IPS-20b (cell line): ENCODE measurements around the gene C3orf62.

ENCODE experiments used
- H3K27ac ChIP-seq: one replicate; pipeline ENCODE4 v1.5.1; 2013; ENCODE audit warnings: low read length
- H3K27me3 ChIP-seq: 2 replicates; pipeline ENCODE4 v1.6.1; 2013; ENCODE audit warnings: mild to moderate bottlenecking, low read length, inconsistent platforms; ENCODE audit not compliant: insufficient read depth
- H3K36me3 ChIP-seq: 2 replicates; pipeline ENCODE4 v1.6.1; 2013; ENCODE audit warnings: low read depth, mild to moderate bottlenecking, inconsistent platforms, low read length, moderate library complexity; ENCODE audit not compliant: insufficient read depth
- H3K4me1 ChIP-seq: 2 replicates; pipeline ENCODE4 v1.6.1; 2013; ENCODE audit warnings: mild to moderate bottlenecking, control low read depth, inconsistent platforms, low read length, moderate library complexity; ENCODE audit not compliant: insufficient read depth
- H3K4me3 ChIP-seq: 2 replicates; pipeline ENCODE4 v1.5.1; 2013; ENCODE audit warnings: mild to moderate bottlenecking, low read length, inconsistent platforms
- H3K9ac ChIP-seq: 2 replicates; pipeline ENCODE4 v1.6.1; 2013; ENCODE audit warnings: low read depth, mild to moderate bottlenecking, inconsistent platforms, low read length, moderate library complexity
- H3K9me3 ChIP-seq: 2 replicates; pipeline ENCODE4 v1.6.1; 2013; ENCODE audit warnings: mild to moderate bottlenecking, low read depth, low read length, inconsistent platforms; ENCODE audit not compliant: insufficient read depth

Gene C3orf62

DNA sequence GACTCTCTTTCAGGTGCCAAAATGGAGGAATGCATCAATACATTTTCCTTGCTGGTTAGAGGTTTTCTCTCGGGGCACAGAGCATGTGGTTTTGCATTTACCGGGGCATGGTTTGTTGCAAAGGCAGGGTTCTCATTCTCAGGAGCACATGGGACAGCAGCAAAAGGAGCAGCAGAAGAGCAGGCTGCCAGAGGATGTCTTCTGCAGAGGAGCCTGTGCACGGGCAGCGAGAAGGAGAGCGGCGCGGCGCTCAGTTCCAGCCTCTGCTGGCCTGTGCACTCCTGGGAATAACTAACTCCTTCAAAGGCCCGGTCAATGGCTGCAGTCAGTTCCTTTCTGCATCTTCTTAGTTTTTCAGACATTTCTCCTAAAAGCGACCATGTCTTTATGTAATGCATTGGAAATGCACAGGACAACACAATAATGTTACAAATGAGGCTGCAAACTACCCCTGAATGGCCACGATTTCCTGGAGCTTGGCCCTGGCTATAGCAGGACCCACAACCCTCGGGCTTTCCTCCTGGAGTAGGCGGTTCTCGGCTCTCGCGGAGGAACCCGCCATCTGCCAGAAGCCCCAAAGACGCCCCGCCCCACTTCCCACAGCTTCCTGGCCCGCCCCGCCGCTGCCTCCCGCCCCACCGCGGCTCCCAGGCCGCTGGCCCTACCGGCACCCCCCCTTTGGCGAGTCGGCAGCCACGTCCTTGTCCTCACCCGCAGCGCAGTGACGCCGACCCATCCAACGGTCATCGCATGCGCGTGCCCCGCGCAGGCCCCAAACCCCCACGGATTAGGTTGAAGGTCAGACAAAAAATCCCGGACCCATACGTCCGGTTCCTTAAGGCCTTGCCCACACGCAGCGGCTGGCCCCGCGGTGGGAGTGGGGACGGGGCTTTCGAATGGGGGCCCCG, at the start of gene C3orf62:
TSS of gene C3orf62 (minus strand) at position 758 of the 908 bp plus-strand sequence. CDS start at position 398, 360 bp downstream.
- H3K27ac ChIP-seq = no peak within 1 kb of the TSS
- peaks cover 32% of the 10 kb centered on the region for H3K36me3 ChIP-seq
- no peaks in the 10 kb centered on the region for H3K9me3 ChIP-seq
- H3K4me1 ChIP-seq = no peaks in the 10 kb centered on the region
- peak within 1 kb of the TSS; percentile 10; the same call in 1 of the 2 replicates for H3K9ac ChIP-seq
- peak within 1 kb of the TSS; percentile 40; the same call in 1 of the 2 replicates for H3K4me3 ChIP-seq
- no peaks in the 10 kb centered on the region for H3K27me3 ChIP-seq

DNA sequence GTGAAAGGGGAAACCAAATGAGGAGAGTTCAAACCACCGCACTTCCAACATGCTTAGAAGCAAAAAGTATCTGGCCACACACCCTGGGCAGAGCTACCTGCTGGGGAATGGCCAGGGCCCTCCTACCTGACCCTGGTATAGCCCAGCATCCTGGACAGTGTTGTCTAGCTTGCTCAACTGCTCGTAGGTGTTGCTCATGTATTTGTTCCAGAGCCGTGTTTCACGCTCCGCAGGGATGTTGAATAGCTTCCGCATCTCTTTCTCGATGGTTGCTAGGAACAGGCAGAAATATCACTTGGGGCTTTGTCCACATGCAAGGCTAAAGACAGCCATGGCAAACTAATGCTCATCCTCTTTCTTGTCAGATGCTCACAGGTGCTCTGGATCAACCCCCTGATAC, 47.7 kb upstream of the C3orf62 start:
- Histone ChIP-seq H3K9me3 (no peaks in the 10 kb centered on the region), H3K9ac (no peak overlapping the region), H3K4me3 (no peak overlapping the region), H3K27ac (no peak overlapping the region), H3K4me1 (no peaks in the 10 kb centered on the region), H3K36me3 (peaks cover 75% of the 10 kb centered on the region), H3K27me3 (no peaks in the 10 kb centered on the region)

- H3K4me1 ChIP-seq = no peaks in the 10 kb centered on the region
- no peak overlapping the region for H3K4me3 ChIP-seq
- no peak overlapping the region for H3K9ac ChIP-seq
- H3K27ac ChIP-seq = no peak overlapping the region
- no peaks in the 10 kb centered on the region for H3K9me3 ChIP-seq
- H3K27me3 ChIP-seq = no peaks in the 10 kb centered on the region
- peaks cover 38% of the 10 kb centered on the region for H3K36me3 ChIP-seq
Observed at GRCh38 chr3:49316696-49317457, 39.8 kb upstream of the C3orf62 start.

- Histone ChIP-seq H3K27me3 (no peaks in the 10 kb centered on the region), H3K36me3 (peaks cover 34% of the 10 kb centered on the region), H3K9me3 (no peaks in the 10 kb centered on the region), H3K4me3 (no peak overlapping the region), H3K4me1 (no peaks in the 10 kb centered on the region), H3K9ac (no peak overlapping the region), H3K27ac (no peak overlapping the region)
Observed at GRCh38 chr3:49313896-49314688, 37.1 kb upstream of the C3orf62 start.

DNA sequence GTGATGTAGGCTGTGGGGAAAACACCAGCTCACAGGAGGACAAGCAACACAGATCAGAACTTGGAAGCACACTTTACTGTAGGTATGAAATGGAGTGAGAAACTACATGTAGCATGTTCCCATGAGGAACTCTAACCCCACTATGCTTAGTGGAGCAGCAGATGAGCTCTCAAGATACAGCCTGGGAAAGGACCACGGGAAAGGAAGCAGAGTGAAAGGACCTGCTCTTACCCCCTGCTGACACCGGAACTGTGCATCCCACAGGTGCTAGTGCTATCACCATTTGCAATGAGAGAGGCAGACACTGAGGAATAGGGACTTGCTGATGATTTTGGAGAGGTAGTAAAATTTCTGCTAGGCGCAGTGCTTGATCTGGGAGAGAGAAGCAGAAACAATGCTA, 34.3 kb upstream of the C3orf62 start:
- no peaks in the 10 kb centered on the region for H3K27me3 ChIP-seq
- H3K9me3 ChIP-seq = no peaks in the 10 kb centered on the region
- no peak overlapping the region for H3K9ac ChIP-seq
- peaks cover 37% of the 10 kb centered on the region for H3K36me3 ChIP-seq
- no peaks in the 10 kb centered on the region for H3K4me1 ChIP-seq
- H3K27ac ChIP-seq = no peak overlapping the region
- no peak overlapping the region for H3K4me3 ChIP-seq

DNA sequence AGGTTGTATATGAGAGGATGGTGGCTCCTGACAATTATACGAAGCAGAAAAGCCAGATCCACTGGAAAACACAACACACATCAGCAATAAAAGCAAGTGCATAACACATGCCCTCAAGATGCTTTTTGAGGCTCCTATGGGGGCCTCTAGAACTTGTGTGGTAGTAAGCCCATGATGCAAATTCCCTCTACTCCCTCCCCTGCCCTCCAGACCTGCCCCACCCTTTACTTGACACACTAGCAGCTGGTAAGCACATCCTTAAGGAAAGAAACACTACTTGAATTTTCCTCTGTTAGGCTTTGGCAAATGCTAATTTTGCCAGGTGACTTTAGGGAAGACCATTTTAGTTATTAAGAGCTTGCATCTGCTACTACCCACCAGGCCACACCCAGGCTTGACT, 33.6 kb upstream of the C3orf62 start:
- Histone ChIP-seq H3K27me3 (no peaks in the 10 kb centered on the region), H3K4me3 (no peak overlapping the region), H3K27ac (no peak overlapping the region), H3K4me1 (no peaks in the 10 kb centered on the region), H3K36me3 (peaks cover 43% of the 10 kb centered on the region), H3K9ac (no peak overlapping the region), H3K9me3 (no peaks in the 10 kb centered on the region)

DNA sequence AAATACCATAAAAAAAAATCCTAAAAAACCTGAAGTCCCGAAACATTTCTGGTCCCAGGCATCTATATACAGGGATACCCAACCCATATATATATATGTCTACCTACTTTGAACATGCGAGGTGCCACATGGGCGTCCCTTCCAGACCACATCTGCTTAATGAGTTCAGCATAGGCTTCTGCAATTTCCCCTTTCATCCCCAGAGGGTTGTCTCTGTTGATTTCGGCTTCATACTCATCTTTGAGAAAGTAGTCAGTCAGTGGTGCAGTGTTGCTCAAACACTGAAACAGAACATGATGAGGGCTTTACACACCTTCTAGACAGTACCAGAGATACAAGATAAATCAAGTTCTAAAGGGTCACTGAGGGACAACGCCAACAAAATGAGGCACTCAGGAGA, 28.6 kb upstream of the C3orf62 start:
- Histone ChIP-seq H3K9me3 (no peaks in the 10 kb centered on the region), H3K4me1 (no peaks in the 10 kb centered on the region), H3K4me3 (no peak overlapping the region), H3K27me3 (no peaks in the 10 kb centered on the region), H3K27ac (no peak overlapping the region), H3K36me3 (peaks cover 52% of the 10 kb centered on the region), H3K9ac (no peak overlapping the region)

DNA sequence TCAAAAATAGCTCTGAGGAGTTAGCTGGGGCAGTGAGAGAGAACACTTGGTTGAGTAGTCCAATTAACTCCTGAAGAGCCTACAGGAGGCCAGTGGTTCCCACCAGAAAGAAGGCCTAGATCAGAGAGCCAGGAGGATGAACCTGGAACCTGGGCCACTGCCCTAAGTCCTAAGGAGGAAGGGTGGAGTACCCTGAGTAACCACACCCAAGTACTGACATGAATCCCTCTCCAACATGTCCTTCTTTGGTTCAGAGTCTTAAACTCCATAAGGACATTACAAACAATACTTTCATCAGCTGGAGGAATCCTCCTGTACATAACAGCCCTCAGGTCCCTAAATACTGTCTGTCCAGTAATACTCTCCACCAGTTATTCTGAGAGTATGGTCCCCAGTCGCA, 25.6 kb upstream of the C3orf62 start:
- no peaks in the 10 kb centered on the region for H3K9me3 ChIP-seq
- H3K27ac ChIP-seq = no peak overlapping the region
- peaks cover 63% of the 10 kb centered on the region for H3K36me3 ChIP-seq
- H3K9ac ChIP-seq = no peak overlapping the region
- H3K27me3 ChIP-seq = no peaks in the 10 kb centered on the region
- H3K4me3 ChIP-seq = no peak overlapping the region
- H3K4me1 ChIP-seq = no peaks in the 10 kb centered on the region

DNA sequence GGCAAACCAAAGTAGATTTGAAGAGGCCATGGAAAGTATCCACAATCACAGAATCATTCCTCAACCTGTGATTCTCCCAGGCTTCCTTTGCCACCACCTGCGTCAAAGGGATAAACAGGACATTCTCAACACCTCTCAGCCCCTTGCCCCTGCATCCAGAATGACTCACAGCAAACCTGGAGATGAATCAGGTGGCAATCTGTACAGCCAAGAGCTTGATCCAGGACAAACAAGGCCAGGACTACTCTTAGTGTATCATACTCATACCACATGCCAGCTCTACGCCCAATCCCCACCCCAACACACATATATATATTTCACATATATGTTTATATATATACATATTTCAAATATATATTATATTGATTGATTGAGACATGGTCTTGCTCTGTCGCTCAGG, 23.6 kb upstream of the C3orf62 start:
- H3K9me3 ChIP-seq = no peaks in the 10 kb centered on the region
- H3K4me1 ChIP-seq = no peaks in the 10 kb centered on the region
- H3K9ac ChIP-seq = no peak overlapping the region
- H3K27me3 ChIP-seq = no peaks in the 10 kb centered on the region
- peaks cover 62% of the 10 kb centered on the region for H3K36me3 ChIP-seq
- no peak overlapping the region for H3K27ac ChIP-seq
- H3K4me3 ChIP-seq = no peak overlapping the region

- H3K27me3 ChIP-seq = no peaks in the 10 kb centered on the region
- peaks cover 72% of the 10 kb centered on the region for H3K36me3 ChIP-seq
- H3K9ac ChIP-seq = no peak overlapping the region
- H3K27ac ChIP-seq = no peak overlapping the region
- H3K4me1 ChIP-seq = no peaks in the 10 kb centered on the region
- H3K4me3 ChIP-seq = no peak overlapping the region
- H3K9me3 ChIP-seq = no peaks in the 10 kb centered on the region
Observed at GRCh38 chr3:49298511-49298910, 21.5 kb upstream of the C3orf62 start.

DNA sequence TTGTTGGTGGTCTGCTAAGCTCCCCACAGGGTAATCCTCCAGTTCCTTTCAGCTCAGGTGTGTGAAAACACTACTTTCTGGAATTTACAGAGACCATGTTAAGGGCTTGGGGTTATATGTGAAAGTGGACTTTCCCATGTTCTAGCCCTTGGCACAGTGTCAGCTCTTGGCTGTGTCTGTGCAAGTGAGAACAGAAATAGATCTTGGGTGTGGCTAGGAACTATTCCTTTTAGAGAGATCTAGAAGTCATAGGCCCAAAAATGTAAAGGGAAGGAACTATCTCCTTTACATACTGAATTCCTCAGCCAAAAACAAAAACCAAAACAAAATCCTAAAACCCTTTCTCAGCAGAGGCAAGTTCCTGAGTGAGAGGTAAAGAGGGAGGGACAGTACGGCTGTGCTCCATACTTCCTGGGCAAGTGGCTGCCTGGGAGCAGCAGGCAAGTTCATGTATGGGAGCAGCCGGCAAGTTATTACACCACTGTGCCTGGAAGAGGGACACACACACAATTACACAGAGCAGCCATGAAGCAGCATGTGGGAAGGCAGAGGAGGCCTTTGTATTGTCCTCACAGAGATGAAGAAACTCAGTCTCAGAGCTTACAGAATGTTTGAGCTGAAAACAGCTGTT, 19.9 kb upstream of the C3orf62 start:
- peaks cover 72% of the 10 kb centered on the region for H3K36me3 ChIP-seq
- no peak overlapping the region for H3K9ac ChIP-seq
- H3K9me3 ChIP-seq = no peaks in the 10 kb centered on the region
- no peak overlapping the region for H3K4me3 ChIP-seq
- no peak overlapping the region for H3K27ac ChIP-seq
- no peaks in the 10 kb centered on the region for H3K4me1 ChIP-seq
- no peaks in the 10 kb centered on the region for H3K27me3 ChIP-seq
